Panc1 (cell line): ENCODE results near the gene SLC49A4. TPM values are rescaled to one million over a fixed set of nuclear protein-coding genes. Genes with fewer than 3 reads are reported as not detected.

Source experiments
- ATAC-seq: fragments of 200-7000 bp; cut with Tn5 transposase; 2 replicates; pipeline ENCODE4 v1.9.1; 2020; ENCODE audit warnings: mild to moderate bottlenecking, moderate library complexity
- BruUV-seq: library from RNA; stranded (reverse); fragments of 400-500 nt; replicated peaks from 2 replicates; lab custom pipeline; 2021; lab: Mats Ljungman, UMichigan
- CTCF ChIA-PET: fragments of 300-600 bp; sonication (Branson Sonifier 250); formaldehyde crosslinking; loops from one replicate; lab custom pipeline; 2022; ENCODE audit warnings: antibody characterized with exemption; lab: Charles Lee
- POLR2A ChIA-PET: fragments of 300-600 bp; sonication (Branson Sonifier 250); formaldehyde crosslinking; loops from one replicate; lab custom pipeline; 2022; ENCODE audit warnings: antibody characterized with exemption; lab: Charles Lee
- DNase-seq: peaks from one replicate; pipeline ENCODE4 v3.0.0-alpha.2; 2010; ENCODE audit warnings: low read depth, low spot score
- H3K27ac ChIP-seq: 2 replicates; pipeline ENCODE4 v1.5.1; 2011; ENCODE audit warnings: mild to moderate bottlenecking, low read length, inconsistent platforms
- H3K27me3 ChIP-seq: fragments of 200-500 bp; sonication (Bioruptor generic); 2 replicates; pipeline ENCODE4 v1.6.0; 2014; ENCODE audit warnings: low read length, inconsistent platforms; ENCODE audit not compliant: control insufficient read depth, insufficient read depth
- H3K36me3 ChIP-seq: fragments of 200-500 bp; sonication (Bioruptor generic); 2 replicates; pipeline ENCODE4 v1.5.1; 2014; ENCODE audit warnings: inconsistent platforms, mild to moderate bottlenecking, low read length, moderate library complexity; ENCODE audit not compliant: control insufficient read depth, insufficient read depth
- H3K4me1 ChIP-seq: 2 replicates; pipeline ENCODE4 v1.5.1; 2011; ENCODE audit warnings: inconsistent platforms, mild to moderate bottlenecking, low read length, moderate library complexity; ENCODE audit not compliant: control insufficient read depth, insufficient read depth
- H3K4me3 ChIP-seq, 2 experiments: 2 replicates each; pipeline ENCODE4 v1.5.1; 2011 to 2012; ENCODE audit warnings: low read depth in 2 of 2, low read length in 2 of 2, mild to moderate bottlenecking in 2 of 2, inconsistent platforms in 1 of 2, moderate library complexity in 1 of 2
- H3K9me3 ChIP-seq: fragments of 200-500 bp; sonication (Bioruptor generic); 2 replicates; pipeline ENCODE4 v1.5.1; 2014; ENCODE audit warnings: low read depth, mild to moderate bottlenecking, inconsistent platforms, low read length, moderate library complexity; ENCODE audit not compliant: control insufficient read depth, insufficient read depth
- POLR2AphosphoS5 ChIP-seq: IDR thresholded peaks from 2 replicates; pipeline ENCODE4 v1.6.1; 2012; ENCODE audit warnings: mild to moderate bottlenecking, low read depth, low read length, moderate library complexity
- SIN3A ChIP-seq: IDR thresholded peaks from 2 replicates; pipeline ENCODE4 v1.6.1; 2012; ENCODE audit warnings: low read depth, mild to moderate bottlenecking, low read length, moderate library complexity, borderline replicate concordance; ENCODE audit not compliant: insufficient read depth
- TCF7L2 ChIP-seq: IDR thresholded peaks from 2 replicates; pipeline ENCODE4 v1.6.1; 2011; ENCODE audit warnings: mild to moderate bottlenecking, low read depth, low read length, inconsistent platforms
- in situ Hi-C: cut with HindIII; loops from 2 replicates; pipeline ENCODE4 v1.10.0; 2016; ENCODE audit warnings: low sequenced_read_pairs, low pct_unique_long_range_greater_than_20kb
- intact Hi-C: fragments of 100-400 bp; cut with micrococcal nuclease; formaldehyde crosslinking; loops from one replicate; pipeline ENCODE4 v1.10.0; 2022; ENCODE audit not compliant: unreplicated experiment
- total RNA-seq: library from RNA; stranded (reverse); gene quantifications from one replicate; pipeline ENCODE4 v1.2.1, GENCODE V29; 2021; ENCODE audit not compliant: unreplicated experiment
- TF ChIP-seq, protein P1 (sequence below), 2 experiments: IDR thresholded peaks; 2 replicates each; pipeline ENCODE4 v1.6.1; 2011 to 2012; ENCODE audit warnings: low read depth in 2 of 2, control low read depth in 1 of 2, low read length in 1 of 2, mild to moderate bottlenecking in 1 of 2, moderate library complexity in 1 of 2; ENCODE audit not compliant: insufficient read depth in 1 of 2
- TF ChIP-seq, protein P2 (sequence below): fragments of 450-650 bp; IDR thresholded peaks from 2 replicates; pipeline ENCODE4 v1.5.1; 2017; ENCODE audit warnings: mild to moderate bottlenecking

SLC49A4 gene
- total RNA-seq, 1 experiment from 2014 or later: 15.9 TPM

DNA sequence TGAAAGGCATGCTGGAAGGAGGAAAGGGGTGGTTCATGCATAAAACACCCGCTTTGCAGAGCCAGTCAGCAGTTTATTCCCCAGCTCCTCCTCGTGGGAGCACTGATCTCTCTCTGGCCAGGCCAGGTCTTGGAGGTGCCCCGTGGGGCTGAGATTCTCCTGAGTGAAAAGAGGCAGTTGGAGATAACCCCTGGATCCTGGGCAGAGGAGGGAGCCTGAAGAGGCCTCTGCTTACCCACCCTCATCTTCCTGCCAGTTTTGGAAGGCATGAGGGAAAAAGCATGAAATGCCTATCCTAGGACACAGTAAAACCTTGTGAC lies 124.4 kb downstream of the SLC49A4 start:
- no peaks in the 10 kb centered on the region for H3K9me3 ChIP-seq
- DNase-seq (no peak), ATAC-seq (no peak)
- BruUV-seq: no TSS peak
- TF ChIP-seq, protein P1, sequence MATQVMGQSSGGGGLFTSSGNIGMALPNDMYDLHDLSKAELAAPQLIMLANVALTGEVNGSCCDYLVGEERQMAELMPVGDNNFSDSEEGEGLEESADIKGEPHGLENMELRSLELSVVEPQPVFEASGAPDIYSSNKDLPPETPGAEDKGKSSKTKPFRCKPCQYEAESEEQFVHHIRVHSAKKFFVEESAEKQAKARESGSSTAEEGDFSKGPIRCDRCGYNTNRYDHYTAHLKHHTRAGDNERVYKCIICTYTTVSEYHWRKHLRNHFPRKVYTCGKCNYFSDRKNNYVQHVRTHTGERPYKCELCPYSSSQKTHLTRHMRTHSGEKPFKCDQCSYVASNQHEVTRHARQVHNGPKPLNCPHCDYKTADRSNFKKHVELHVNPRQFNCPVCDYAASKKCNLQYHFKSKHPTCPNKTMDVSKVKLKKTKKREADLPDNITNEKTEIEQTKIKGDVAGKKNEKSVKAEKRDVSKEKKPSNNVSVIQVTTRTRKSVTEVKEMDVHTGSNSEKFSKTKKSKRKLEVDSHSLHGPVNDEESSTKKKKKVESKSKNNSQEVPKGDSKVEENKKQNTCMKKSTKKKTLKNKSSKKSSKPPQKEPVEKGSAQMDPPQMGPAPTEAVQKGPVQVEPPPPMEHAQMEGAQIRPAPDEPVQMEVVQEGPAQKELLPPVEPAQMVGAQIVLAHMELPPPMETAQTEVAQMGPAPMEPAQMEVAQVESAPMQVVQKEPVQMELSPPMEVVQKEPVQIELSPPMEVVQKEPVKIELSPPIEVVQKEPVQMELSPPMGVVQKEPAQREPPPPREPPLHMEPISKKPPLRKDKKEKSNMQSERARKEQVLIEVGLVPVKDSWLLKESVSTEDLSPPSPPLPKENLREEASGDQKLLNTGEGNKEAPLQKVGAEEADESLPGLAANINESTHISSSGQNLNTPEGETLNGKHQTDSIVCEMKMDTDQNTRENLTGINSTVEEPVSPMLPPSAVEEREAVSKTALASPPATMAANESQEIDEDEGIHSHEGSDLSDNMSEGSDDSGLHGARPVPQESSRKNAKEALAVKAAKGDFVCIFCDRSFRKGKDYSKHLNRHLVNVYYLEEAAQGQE (IDR thresholded peaks at IDR 0.05; ENCODE audit: insufficient read depth in 1 of 2, low read depth in 2 of 2, low read length in 1 of 2): peak in 1 of 2 experiments; percentile 48; a peak in 1 of 4 replicates
- TF ChIP-seq SIN3A: no peak
- no peak overlapping the region for H3K27ac ChIP-seq
- ChIA-PET POLR2A (no interaction called here), CTCF (no interaction called here)
- in situ Hi-C loops: no loop called here
- no peak overlapping the region for H3K4me3 ChIP-seq
- H3K27me3 ChIP-seq: peaks cover 36% of the 10 kb centered on the region
- no peaks in the 10 kb centered on the region for H3K36me3 ChIP-seq
- H3K4me1 ChIP-seq: peaks cover 2% of the 10 kb centered on the region; the same call in 1 of the 2 replicates
- intact Hi-C loops: no loop called here

DNA sequence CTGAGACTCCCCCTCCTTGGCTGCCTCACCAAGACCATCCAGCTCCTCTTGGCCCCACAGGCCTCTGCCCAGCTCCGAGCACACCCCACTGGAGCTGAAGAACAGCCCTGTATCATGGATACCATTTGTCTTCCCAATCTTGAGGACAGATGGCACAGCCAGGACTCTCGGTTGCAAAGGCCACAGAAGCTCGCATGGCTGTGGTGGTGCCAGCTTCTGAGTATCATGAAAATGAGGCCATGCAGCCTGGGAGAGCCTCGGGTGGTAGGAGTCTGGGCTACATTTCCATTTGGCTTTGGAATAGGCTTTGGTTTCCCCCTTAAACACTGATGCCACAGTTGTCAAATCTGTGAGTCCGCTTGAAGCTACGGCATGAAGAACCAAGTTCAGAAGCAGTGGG lies 126.1 kb downstream of the SLC49A4 start:
- BruUV-seq: no TSS peak
- ChIA-PET CTCF (no interaction called here), POLR2A (no interaction called here)
- Histone ChIP-seq H3K4me3 (no peak overlapping the region), H3K36me3 (no peaks in the 10 kb centered on the region), H3K27me3 (peaks cover 39% of the 10 kb centered on the region), H3K4me1 (peaks cover 2% of the 10 kb centered on the region; the same call in 1 of the 2 replicates), H3K9me3 (no peaks in the 10 kb centered on the region), H3K27ac (no peak overlapping the region)
- DNase-seq (no peak), ATAC-seq (no peak)
- intact Hi-C loops (no loop called here), in situ Hi-C loops (no loop called here)
- TF ChIP-seq TCF7L2 (no peak), POLR2AphosphoS5 (no peak), SIN3A (no peak)
- TF ChIP-seq, protein P1 (IDR thresholded peaks at IDR 0.05; ENCODE audit: insufficient read depth in 1 of 2, low read depth in 2 of 2, low read length in 1 of 2): no peak
- TF ChIP-seq, protein P2, sequence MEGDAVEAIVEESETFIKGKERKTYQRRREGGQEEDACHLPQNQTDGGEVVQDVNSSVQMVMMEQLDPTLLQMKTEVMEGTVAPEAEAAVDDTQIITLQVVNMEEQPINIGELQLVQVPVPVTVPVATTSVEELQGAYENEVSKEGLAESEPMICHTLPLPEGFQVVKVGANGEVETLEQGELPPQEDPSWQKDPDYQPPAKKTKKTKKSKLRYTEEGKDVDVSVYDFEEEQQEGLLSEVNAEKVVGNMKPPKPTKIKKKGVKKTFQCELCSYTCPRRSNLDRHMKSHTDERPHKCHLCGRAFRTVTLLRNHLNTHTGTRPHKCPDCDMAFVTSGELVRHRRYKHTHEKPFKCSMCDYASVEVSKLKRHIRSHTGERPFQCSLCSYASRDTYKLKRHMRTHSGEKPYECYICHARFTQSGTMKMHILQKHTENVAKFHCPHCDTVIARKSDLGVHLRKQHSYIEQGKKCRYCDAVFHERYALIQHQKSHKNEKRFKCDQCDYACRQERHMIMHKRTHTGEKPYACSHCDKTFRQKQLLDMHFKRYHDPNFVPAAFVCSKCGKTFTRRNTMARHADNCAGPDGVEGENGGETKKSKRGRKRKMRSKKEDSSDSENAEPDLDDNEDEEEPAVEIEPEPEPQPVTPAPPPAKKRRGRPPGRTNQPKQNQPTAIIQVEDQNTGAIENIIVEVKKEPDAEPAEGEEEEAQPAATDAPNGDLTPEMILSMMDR: no peak
